Fibroblast of the conjunctiva (primary cell): Measurements from ENCODE around the gene RCE1.

ENCODE experiments used
- DNase-seq: peaks from one replicate; pipeline ENCODE4 v3.0.0-alpha.2; 2010; ENCODE audit warnings: low read depth

RCE1 gene

DNA sequence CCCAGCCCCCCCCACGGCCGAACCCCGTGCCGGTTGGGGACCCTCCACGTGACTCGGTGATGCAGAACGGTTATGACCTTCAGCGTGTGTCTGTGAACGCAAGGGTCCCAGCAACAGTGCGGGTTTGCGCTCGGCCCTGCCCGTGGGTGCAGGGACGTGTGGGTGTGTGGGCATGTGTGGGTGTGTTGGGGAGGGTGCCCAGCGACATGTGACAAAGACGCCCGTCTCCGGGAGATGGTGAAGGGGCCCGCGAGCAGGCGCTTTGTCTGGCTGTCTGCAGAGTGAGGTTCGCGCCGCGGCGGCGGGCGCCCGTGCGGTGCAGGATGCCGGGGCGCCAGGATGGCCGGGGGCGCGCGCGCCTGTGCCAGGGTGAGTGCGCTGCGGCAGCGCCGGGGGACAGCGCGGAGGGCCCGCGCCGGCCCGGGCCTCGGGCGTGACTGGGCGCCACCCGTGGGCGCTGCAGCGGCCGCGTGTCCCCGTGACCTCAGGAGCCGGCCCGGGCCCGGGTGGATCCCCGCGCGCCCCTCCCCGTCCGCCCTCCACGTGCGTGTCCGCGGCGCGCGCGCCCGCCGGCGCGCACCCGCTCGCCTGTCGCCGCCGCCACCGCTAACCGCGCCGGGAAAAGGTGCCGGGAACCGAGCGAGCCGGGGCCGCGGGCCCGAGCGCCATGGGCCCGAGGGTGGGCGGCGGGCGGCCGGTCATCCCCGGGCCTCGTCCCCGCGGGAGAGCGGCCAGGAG is 13.4 kb downstream of the RCE1 start, which contains the start of gene LRFN4:
TSS of gene LRFN4 (plus strand) at position 569 of the 738 bp plus-strand sequence. CDS start 681 bp downstream, outside the sequence.
- DNase-seq, result no peak

DNA sequence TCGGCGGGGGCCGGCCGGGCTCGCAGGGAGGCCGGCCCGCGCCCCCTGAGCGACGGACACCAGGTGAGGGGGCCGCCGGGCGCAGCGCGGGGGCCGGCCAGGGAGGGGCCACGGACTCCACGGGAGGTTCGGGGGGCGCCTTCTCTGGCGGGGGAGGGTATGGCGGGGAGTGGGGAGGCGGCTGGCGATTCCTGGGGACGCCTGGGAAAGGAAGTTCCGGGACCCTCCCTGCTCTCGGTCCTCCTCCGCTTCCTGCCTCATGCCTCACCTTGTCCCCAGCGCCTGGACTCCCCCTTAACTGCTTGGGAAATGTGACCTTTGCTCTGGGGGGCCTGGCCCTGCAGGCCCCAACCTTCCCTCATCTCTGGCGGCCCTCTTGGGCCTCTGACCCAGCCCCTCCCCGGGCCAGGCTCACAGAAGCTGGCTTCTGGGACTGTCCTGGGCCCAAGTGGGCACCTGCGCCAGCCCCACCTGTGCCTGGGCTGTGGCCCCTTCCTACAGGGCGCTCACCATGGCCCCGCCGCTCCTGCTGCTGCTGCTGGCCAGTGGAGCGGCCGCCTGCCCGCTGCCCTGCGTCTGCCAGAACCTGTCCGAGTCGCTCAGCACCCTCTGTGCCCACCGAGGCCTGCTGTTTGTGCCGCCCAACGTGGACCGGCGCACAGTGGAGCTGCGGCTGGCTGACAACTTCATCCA is 14.1 kb downstream of the RCE1 start:
- no peak for DNase-seq

- no peak for DNase-seq
These were observed 14.6 kb downstream of the RCE1 start for GRCh38 chr11:66857927-66858185.

DNA sequence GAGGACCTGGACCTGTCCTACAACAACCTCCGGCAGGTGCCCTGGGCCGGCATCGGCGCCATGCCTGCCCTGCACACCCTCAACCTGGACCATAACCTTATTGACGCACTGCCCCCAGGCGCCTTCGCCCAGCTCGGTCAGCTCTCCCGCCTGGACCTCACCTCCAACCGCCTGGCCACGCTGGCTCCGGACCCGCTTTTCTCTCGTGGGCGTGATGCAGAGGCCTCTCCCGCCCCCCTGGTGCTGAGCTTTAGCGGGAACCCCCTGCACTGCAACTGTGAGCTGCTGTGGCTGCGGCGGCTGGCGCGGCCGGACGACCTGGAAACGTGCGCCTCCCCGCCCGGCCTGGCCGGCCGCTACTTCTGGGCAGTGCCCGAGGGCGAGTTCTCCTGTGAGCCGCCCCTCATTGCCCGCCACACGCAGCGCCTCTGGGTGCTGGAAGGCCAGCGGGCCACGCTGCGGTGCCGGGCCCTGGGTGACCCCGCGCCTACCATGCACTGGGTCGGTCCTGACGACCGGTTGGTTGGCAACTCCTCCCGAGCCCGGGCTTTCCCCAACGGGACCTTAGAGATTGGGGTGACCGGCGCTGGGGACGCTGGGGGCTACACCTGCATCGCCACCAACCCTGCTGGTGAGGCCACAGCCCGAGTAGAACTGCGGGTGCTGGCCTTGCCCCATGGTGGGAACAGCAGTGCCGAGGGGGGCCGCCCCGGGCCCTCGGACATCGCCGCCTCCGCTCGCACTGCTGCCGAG is 15.1 kb downstream of the RCE1 start:
- no peak for DNase-seq

DNA sequence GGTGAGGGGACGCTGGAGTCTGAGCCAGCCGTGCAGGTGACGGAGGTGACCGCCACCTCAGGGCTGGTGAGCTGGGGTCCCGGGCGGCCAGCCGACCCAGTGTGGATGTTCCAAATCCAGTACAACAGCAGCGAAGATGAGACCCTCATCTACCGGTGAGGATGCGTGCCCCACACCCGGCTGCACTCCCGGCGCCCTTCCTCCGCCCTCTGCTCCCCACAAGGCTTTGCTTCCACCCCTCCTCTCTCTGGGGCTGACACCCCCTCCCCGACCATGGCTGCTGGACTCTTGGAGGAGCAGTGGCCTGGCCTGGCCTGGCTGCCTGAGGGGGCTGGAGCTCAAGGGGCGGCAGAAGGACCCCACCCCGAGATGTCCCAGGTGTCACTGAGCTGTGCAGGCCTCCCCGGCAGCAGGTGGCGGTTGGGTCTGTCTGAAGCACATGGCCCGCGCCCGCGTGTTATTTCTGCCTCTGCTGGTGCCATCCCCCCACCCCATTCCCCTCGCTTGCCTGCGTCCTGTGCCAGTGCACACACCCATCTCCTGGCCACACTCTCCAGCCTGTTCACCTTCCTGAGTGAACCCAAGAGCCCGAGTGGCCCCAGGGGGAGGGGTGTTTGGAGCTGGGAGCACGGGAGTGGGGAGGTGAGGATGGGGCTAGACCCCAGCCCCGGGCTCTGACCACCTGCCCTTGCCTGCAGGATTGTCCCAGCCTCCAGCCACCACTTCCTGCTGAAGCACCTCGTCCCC is 15.9 kb downstream of the RCE1 start:
- no peak for DNase-seq

GRCh38 chr11:66859686-66860448 is 16.6 kb downstream of the RCE1 start:
- DNase-seq, result no peak

DNA sequence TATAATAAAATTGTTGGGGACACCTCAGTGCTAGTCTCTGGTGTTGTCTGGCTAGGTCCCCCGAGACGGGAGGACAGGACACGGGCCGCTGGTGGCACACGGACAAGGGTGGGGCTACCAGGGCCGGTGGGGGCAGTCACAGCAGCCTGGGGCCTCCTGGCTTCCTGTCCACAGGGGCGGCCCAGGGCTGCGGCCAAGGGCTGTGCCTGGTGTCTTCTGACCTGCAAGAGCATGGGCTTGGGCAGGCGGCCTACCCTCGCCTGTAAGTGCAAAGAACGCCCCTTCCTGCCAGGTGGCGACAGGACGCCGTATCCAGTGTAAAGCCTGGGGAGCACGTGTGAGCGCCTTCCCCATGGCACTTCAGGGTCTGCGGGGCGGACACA is 17.2 kb downstream of the RCE1 start:
- DNase-seq, result no peak

DNA sequence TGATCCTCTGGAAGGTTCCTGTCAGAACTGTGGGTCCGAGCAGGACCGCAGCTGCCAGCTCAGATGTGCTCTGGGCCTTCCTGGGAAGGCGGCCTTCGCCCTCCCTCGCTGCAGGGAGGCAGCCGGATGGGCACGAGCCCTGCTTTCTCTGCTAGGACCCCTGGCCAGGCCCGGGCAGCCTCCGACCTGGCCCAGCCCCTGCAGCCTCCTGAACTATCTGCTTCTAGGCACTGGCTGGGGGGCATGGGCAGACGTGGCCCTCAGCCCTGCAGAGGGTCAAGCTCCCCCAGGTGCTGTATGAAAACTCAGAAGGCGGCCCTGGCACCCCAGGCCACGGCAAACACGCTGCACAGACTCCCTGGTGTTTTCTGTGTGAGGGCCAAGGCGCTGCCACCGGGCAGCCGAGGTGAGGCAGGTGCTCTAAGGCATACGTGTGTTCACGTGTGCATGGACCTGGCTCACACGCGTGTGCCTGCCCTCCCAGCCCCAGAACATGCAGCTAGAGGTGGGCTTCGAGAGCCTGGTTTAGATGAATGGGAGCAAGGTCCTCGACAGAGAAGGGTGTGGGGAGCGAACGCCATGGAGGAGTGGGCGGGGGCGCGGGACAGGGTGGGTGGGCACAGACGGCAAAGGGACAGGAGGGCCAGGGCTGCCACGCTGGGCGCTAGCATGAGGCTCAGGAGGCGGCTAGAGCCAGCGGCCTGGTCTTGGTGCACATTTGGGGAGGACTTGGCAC is 18.0 kb downstream of the RCE1 start:
- no peak for DNase-seq

GRCh38 chr11:66861774-66862558 is 18.7 kb downstream of the RCE1 start:
- DNase-seq, result no peak

- DNase-seq, result no peak
These were observed 19.4 kb downstream of the RCE1 start for GRCh38 chr11:66862559-66863037.

GRCh38 chr11:66863428-66864125 is 20.3 kb downstream of the RCE1 start:
- no peak for DNase-seq

GRCh38 chr11:66864172-66864901 is 21.1 kb downstream of the RCE1 start:
- DNase-seq, result no peak

DNA sequence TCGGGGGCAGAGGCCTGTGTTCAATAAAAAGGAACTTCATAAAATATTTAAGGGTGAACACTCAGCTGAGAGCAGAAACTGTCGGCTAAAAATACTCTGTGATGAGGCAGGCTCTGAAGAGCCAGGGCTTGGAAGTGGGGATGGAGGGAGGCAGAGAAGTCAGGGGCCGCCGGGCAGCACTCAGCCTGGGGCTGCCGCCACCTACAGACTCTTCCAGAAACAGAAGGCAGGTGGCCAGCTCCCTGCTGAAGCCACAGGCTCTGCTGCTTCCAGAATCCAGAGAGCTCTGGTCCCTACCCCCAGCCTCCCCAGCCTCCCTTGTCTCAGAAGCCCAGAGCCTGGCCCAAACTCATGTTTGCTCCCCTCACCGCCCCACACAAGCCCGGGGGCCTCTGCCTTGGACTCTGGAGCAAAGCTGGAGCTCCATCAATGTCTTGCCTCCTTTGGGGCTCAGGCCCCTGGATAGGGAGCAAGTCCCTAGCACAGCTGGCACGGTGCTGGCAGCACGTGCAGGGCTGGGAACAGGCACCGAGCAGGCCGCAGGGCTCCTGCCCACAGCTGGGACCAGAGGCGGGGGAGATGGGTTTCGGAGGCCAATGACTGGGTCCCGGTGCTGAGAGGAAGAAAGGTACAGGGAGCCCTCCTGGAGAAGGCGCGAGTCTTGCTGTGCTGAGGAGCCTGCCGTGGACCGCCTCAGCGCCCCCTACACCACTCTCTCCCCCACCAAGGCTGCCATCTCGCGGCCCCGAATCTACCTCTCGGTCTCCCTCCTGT is 21.9 kb downstream of the RCE1 start:
- DNase-seq, result no peak

GRCh38 chr11:66866007-66866406 is 22.8 kb downstream of the RCE1 start:
- no peak for DNase-seq

DNA sequence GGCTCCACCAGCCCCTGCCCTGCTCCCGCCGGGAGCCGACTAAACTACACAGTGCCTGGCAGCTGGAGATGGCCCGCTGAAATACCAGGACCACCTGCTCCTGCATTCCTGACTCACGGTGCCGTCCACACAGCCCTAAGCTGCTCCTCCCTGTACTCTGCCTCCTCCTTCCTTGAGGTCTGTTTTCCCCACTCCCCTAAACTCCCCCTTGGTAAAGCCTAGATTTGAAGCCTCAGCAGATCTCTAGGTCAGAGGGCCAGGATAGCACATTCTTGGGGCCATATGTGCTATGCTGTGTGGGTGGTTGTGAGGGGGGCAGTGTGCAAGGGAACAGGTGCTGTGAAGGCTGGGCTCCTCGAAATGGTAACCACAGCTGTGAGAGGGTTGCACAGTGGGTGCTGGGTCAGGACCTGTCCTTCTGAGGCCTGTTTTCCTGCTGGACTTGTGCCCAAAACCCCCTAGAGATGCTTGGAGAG is 23.3 kb downstream of the RCE1 start:
- no peak for DNase-seq

- DNase-seq, result no peak
These were observed 24.3 kb downstream of the RCE1 start for GRCh38 chr11:66867425-66868040.

- DNase-seq, result no peak
These were observed 25.0 kb downstream of the RCE1 start for GRCh38 chr11:66868082-66868725.
